OCI-LY7 (cell line): ENCODE results near the gene SNU13.

Experiments used
- EZH2phosphoT487 ChIP-seq: fragments of 200-600 bp; sonication (generic); IDR thresholded peaks from 2 replicates; pipeline ENCODE4 v1.6.1; 2018; ENCODE audit warnings: low read depth, borderline replicate concordance, mild to moderate bottlenecking, mixed run types, antibody characterized with exemption, low read length, moderate library complexity, mixed read lengths
- TF ChIP-seq, protein P1 (sequence below): fragments of 200-600 bp; sonication (generic); conservative IDR thresholded peaks from 2 replicates; pipeline ENCODE4 v1.5.1; 2014; ENCODE audit warnings: mild to moderate bottlenecking, antibody characterized with exemption, low read length, moderate library complexity, mixed read lengths

DNA sequence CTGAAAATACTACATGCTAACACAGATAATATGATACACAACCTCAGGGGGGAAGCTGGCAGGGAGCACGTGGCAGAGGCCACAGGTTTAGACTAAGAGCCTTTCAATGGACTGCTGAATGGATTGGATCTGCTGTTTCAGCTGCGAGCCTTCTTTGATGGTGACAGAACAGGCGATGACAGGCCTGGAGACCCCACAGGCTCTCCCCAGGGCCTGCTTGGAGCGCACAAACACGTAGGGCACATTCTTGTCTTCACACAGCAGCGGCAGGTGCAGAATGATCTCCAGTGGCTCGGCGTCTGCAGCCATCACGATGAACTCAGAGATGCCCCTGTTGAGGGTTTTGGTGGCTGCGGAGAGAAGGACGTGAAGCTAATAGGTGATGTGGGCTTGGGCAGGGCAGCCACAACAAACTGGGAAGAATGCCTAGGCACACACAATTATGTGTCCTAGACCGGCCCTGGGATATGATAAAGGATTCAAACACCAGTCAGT, 13.8 kb downstream of the SNU13 start:
- TF ChIP-seq, protein P1, sequence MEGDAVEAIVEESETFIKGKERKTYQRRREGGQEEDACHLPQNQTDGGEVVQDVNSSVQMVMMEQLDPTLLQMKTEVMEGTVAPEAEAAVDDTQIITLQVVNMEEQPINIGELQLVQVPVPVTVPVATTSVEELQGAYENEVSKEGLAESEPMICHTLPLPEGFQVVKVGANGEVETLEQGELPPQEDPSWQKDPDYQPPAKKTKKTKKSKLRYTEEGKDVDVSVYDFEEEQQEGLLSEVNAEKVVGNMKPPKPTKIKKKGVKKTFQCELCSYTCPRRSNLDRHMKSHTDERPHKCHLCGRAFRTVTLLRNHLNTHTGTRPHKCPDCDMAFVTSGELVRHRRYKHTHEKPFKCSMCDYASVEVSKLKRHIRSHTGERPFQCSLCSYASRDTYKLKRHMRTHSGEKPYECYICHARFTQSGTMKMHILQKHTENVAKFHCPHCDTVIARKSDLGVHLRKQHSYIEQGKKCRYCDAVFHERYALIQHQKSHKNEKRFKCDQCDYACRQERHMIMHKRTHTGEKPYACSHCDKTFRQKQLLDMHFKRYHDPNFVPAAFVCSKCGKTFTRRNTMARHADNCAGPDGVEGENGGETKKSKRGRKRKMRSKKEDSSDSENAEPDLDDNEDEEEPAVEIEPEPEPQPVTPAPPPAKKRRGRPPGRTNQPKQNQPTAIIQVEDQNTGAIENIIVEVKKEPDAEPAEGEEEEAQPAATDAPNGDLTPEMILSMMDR, result no peak
- no peak for TF ChIP-seq EZH2phosphoT487
